Keratinocyte (primary cell): ENCODE results near the gene PITX3. TPM values are rescaled to one million over a fixed set of nuclear protein-coding genes. Genes with fewer than 3 reads are reported as not detected.
"Not testable (repeated sequence)": the region's sequence is repeated elsewhere in the genome, so short reads cannot be mapped to it uniquely, and the experiment has no call there.

Experiments used
- DNase-seq: peaks from one replicate; pipeline ENCODE4 v3.0.0-alpha.2; 2011; ENCODE audit warnings: low read depth, missing footprints, low spot score
- FAIRE-seq: peaks from 2 replicates; lab custom pipeline; 2011; peaks lifted over from hg19 to GRCh38; lab: Jason Lieb, UNC
- H2AFZ ChIP-seq: 2 replicates; pipeline ENCODE4 v1.6.0; 2012; ENCODE audit warnings: low read length, control low read depth, inconsistent platforms; ENCODE audit not compliant: control insufficient read depth
- H3K27ac ChIP-seq: 2 replicates; pipeline ENCODE4 v1.5.1; 2011; ENCODE audit warnings: low read length; ENCODE audit not compliant: control insufficient read depth, insufficient read depth
- H3K27me3 ChIP-seq: 3 replicates; pipeline ENCODE4 v1.6.0; 2011; ENCODE audit warnings: low read length; ENCODE audit not compliant: control insufficient read depth, insufficient read depth; ENCODE audit errors: extremely low read depth
- H3K36me3 ChIP-seq, 2 experiments: 2 replicates in 1 of 2; 3 replicates in 1 of 2; pipeline ENCODE4 v1.5.1; 2011; ENCODE audit warnings: low read length in 2 of 2, mild to moderate bottlenecking in 1 of 2; ENCODE audit not compliant: control insufficient read depth in 2 of 2, insufficient read depth in 2 of 2; ENCODE audit errors: extremely low read depth in 1 of 2
- H3K4me1 ChIP-seq: 3 replicates; pipeline ENCODE4 v1.5.1; 2011; ENCODE audit warnings: low read length; ENCODE audit not compliant: control insufficient read depth, insufficient read depth; ENCODE audit errors: extremely low read depth
- H3K4me2 ChIP-seq: 3 replicates; pipeline ENCODE4 v1.6.0; 2011; ENCODE audit warnings: low read depth, low read length; ENCODE audit not compliant: control insufficient read depth, insufficient read depth; ENCODE audit errors: extremely low read depth
- H3K4me3 ChIP-seq, 3 experiments: fragments of 200-600 bp in 1 of 3; sonication (generic) in 1 of 3; 2 replicates in 2 of 3; 3 replicates in 1 of 3; pipeline ENCODE4 v1.5.1; 2011 to 2016; ENCODE audit warnings: low read length in 3 of 3, mild to moderate bottlenecking in 3 of 3, control low read depth in 2 of 3, inconsistent platforms in 1 of 3, low read depth in 1 of 3, mixed read lengths in 1 of 3, mixed run types in 1 of 3, moderate library complexity in 1 of 3; ENCODE audit not compliant: control insufficient read depth in 2 of 3, insufficient read depth in 2 of 3; ENCODE audit errors: extremely low read depth in 1 of 3
- H3K79me2 ChIP-seq: 2 replicates; pipeline ENCODE4 v1.6.0; 2012; ENCODE audit warnings: low read length; ENCODE audit not compliant: control insufficient read depth, insufficient read depth
- H3K9ac ChIP-seq: 3 replicates; pipeline ENCODE4 v1.6.0; 2011; ENCODE audit warnings: low read length; ENCODE audit not compliant: control insufficient read depth, insufficient read depth; ENCODE audit errors: extremely low read depth
- H3K9me1 ChIP-seq: 3 replicates; pipeline ENCODE4 v1.6.0; 2011; ENCODE audit warnings: low read length; ENCODE audit not compliant: control insufficient read depth, insufficient read depth; ENCODE audit errors: extremely low read depth
- H3K9me3 ChIP-seq: 2 replicates; pipeline ENCODE4 v1.5.1; 2012; ENCODE audit warnings: low read depth, low read length; ENCODE audit not compliant: control insufficient read depth
- H4K20me1 ChIP-seq: 3 replicates; pipeline ENCODE4 v1.6.0; 2011; ENCODE audit warnings: low read length; ENCODE audit not compliant: control insufficient read depth, insufficient read depth; ENCODE audit errors: extremely low read depth
- CTCF ChIP-seq, 3 experiments: IDR thresholded peaks in 1 of 3; conservative IDR thresholded peaks in 1 of 3; optimal IDR thresholded peaks in 1 of 3; 2 replicates in 2 of 3; 3 replicates in 1 of 3; pipeline versions ENCODE3 to v1.5.1; 2011; ENCODE audit warnings: low read length in 3 of 3, mild to moderate bottlenecking in 3 of 3, moderate library complexity in 2 of 3, control low read depth in 1 of 3, inconsistent platforms in 1 of 3; ENCODE audit not compliant: insufficient read depth in 2 of 3; ENCODE audit errors: extremely low read depth in 1 of 3
- EZH2 ChIP-seq: IDR thresholded peaks from one replicate; pipeline ENCODE4 v1.6.1; 2012; ENCODE audit warnings: inconsistent platforms, mild to moderate bottlenecking, low read length, moderate library complexity
- dilution Hi-C: fragments of 300-500 bp; cut with MboI; formaldehyde crosslinking; loops from one replicate; pipeline ENCODE4 v1.7.0; 2020; ENCODE audit warnings: low sequenced_read_pairs; ENCODE audit not compliant: extremely low pct_ligation_motif_present
- polyA plus RNA-seq, 5 experiments: library from polyadenylated mRNA; depleted of rRNA in 3 of 5; stranded (reverse) in 3 of 5; stranded (forward) in 1 of 5; unstranded in 1 of 5; fragments of >200 nt; gene quantifications; 1 replicate in 1 of 5; 2 replicates in 3 of 5; 3 replicates in 1 of 5; pipeline versions ENCODE4 v1.2.1 to v1.2.3, GENCODE V29; 2011 to 2012; ENCODE audit warnings: missing spikeins in 2 of 5, low read depth in 1 of 5, low replicate concordance in 1 of 5

Gene PITX3
- polyA plus RNA-seq, 1 donor (not counting 4 experiments of a cell fraction or from before 2014, with no cell fraction given): not detected

GRCh38 chr10:102219370-102219769, 21.9 kb downstream of the PITX3 start:
- TF ChIP-seq CTCF (optimal IDR thresholded peaks at IDR 0.05 in 1 of 3, IDR thresholded peaks at IDR 0.05 in 1 of 3, conservative IDR thresholded peaks at IDR 0.05 in 1 of 3; ENCODE audit: extremely low read depth in 1 of 3, insufficient read depth in 2 of 3, low read length in 3 of 3): no peak
- no peak for TF ChIP-seq EZH2

DNA sequence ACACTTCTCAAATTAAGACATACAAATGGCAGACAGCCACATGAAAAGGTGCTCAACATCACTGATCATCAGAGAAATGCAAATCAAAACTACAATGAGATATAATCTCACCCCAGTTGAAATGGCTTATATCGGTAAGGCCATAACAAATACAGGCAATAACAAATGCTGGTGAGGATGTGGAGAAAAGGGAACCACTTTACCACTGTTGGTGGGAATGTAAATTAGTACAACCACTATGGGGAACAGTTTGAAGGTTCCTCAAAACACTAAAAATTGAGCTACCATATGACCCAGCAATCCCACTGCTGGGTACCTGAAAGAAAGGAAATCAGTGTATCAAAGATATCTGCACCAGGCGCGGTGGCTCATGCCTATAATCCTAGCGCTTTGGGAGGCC, 27.7 kb downstream of the PITX3 start:
- H3K4me2 ChIP-seq, H3K36me3 ChIP-seq, H3K9ac ChIP-seq, DNase-seq, H4K20me1 ChIP-seq, H3K9me3 ChIP-seq, H3K9me1 ChIP-seq, H3K27ac ChIP-seq, dilution Hi-C loops, FAIRE-seq, H3K4me3 ChIP-seq, H3K27me3 ChIP-seq, H3K4me1 ChIP-seq, H3K79me2 ChIP-seq, H2AFZ ChIP-seq: not testable (repeated sequence)

More at GRCh38 chr10:102219370-102219769, 21.9 kb downstream of the PITX3 start:
- no peaks in the 10 kb centered on the region for H3K4me1 ChIP-seq
- DNase-seq (no peak), FAIRE-seq (no peak)
- no peak overlapping the region for H3K4me3 ChIP-seq
- no peaks in the 10 kb centered on the region for H3K27me3 ChIP-seq
- H3K4me2 ChIP-seq: no peak overlapping the region
- H2AFZ ChIP-seq: no peak overlapping the region
- dilution Hi-C loops: no loop called here
- H3K9me1 ChIP-seq: no peaks in the 10 kb centered on the region
- H3K27ac ChIP-seq: no peak overlapping the region
- no peaks in the 10 kb centered on the region for H4K20me1 ChIP-seq
- no peak overlapping the region for H3K9ac ChIP-seq
- H3K79me2 ChIP-seq: no peaks in the 10 kb centered on the region
- no peaks in the 10 kb centered on the region for H3K36me3 ChIP-seq
- no peaks in the 10 kb centered on the region for H3K9me3 ChIP-seq

- dilution Hi-C loops: no loop called here
- Histone ChIP-seq H3K4me3 (no peak overlapping the region), H3K36me3 (no peaks in the 10 kb centered on the region), H3K9ac (no peak overlapping the region), H2AFZ (no peak overlapping the region), H3K79me2 (no peaks in the 10 kb centered on the region), H3K9me1 (no peaks in the 10 kb centered on the region), H3K4me2 (no peak overlapping the region), H3K27me3 (no peaks in the 10 kb centered on the region), H3K4me1 (no peaks in the 10 kb centered on the region), H3K9me3 (no peaks in the 10 kb centered on the region), H3K27ac (no peak overlapping the region), H4K20me1 (no peaks in the 10 kb centered on the region)
- TF ChIP-seq EZH2: no peak
- TF ChIP-seq CTCF (optimal IDR thresholded peaks at IDR 0.05 in 1 of 3, IDR thresholded peaks at IDR 0.05 in 1 of 3, conservative IDR thresholded peaks at IDR 0.05 in 1 of 3; ENCODE audit: extremely low read depth in 1 of 3, insufficient read depth in 2 of 3, low read length in 3 of 3): no peak
- DNase-seq: no peak
- FAIRE-seq: no peak
These were observed 29.6 kb downstream of the PITX3 start for GRCh38 chr10:102211615-102212299.
